NCI-H774 (cell line): ENCODE results near the gene PCMT1.
"Not testable (repeated sequence)": the region's sequence is repeated elsewhere in the genome, so short reads cannot be mapped to it uniquely, and the experiment has no call there.

Experiments used
- DNase-seq: peaks from one replicate; lab custom pipeline; 2025; lab: John Stamatoyannopoulos, UW

Gene PCMT1

DNA sequence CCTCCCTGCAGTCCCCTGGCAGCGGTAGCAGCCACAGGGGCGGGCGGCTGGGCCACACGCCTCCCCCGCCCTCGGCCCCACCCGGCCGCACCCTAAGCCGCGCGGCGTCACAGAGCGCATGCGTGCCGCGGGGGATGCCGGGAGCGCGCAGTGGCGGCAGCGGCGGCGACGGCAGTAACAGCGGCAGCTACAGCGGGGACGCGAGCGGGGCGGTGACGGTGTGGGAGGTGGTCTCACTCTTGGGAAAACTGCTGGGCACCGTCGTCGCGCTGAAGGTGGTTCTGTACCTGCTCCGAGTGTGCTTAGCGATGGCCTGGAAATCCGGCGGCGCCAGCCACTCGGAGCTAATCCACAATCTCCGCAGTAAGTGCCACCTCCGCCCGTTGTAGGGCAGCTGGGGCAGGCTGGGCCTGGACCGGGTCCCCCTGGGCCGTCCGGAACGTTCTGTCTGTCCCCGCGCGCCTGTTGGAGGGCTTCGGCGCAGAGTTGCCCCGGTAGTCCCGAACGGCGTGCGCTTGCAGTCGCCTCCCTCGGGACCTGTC, at the start of gene PCMT1:
Gene PCMT1, plus strand, starts transcription at position 148 of the 542 bp plus-strand sequence. Its CDS starts 161 bp downstream, at position 309.
- DNase-seq: peak; percentile 95

GRCh38 chr6:149701714-149702113, 47.8 kb upstream of the PCMT1 start:
- DNase-seq: no peak

DNA sequence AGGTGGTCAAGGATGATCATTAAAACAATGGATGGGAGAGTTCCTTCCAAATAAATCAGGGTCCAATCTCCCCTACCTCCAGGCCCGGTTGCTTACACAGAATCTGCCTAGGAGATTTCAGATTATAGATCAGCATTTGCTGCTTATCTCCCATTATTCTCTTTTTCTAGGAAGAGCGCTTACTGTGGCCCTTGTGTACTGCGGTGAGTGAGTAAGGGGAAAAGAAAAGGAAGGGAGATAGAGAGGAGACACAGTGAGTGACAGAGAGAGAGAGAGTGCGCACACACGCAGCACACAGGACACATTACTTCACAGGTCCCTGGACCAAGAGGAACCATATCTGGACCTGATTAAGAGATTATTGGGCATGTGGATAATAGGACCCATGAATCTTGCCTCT, 37.8 kb upstream of the PCMT1 start:
- DNase-seq: no peak

GRCh38 chr6:149714442-149714841, 35.1 kb upstream of the PCMT1 start:
- DNase-seq: no peak

DNA sequence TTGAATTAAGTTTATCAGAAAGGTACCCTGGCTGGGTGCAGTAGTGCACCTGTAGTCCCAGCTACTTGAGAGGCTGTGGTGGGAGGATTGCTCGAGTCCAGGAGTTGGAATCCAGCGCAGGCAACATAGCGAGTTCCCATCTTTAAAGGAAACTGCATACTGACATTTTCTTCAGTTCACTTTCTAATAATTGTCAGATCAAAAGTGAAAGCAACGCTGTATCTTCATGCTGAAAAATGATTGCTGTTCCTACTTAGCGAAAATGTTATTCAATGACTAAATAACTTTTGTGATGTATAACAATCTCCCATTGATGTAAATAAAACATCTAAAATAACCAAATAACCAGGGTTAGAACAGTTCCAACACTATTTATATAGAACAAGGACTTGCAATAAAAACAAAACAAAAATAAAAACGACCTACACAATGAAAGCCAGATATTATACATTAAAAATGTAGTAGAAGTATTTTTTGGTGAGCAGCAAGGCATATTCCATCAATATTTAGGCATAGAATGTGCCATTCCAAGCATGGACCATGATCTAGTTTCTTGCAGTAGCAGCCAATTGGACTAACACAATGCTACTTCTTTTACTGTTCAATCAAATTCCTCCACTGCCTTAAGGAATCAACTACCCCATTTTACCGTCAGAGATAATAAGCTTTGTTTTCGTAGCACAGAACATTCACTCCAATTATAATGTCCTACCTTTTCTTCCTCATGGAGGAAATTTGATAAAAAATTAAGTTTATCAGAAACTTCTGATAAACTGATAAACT, 33.2 kb upstream of the PCMT1 start:
- DNase-seq: no peak

GRCh38 chr6:149717255-149717587, 32.3 kb upstream of the PCMT1 start:
- no peak for DNase-seq

DNA sequence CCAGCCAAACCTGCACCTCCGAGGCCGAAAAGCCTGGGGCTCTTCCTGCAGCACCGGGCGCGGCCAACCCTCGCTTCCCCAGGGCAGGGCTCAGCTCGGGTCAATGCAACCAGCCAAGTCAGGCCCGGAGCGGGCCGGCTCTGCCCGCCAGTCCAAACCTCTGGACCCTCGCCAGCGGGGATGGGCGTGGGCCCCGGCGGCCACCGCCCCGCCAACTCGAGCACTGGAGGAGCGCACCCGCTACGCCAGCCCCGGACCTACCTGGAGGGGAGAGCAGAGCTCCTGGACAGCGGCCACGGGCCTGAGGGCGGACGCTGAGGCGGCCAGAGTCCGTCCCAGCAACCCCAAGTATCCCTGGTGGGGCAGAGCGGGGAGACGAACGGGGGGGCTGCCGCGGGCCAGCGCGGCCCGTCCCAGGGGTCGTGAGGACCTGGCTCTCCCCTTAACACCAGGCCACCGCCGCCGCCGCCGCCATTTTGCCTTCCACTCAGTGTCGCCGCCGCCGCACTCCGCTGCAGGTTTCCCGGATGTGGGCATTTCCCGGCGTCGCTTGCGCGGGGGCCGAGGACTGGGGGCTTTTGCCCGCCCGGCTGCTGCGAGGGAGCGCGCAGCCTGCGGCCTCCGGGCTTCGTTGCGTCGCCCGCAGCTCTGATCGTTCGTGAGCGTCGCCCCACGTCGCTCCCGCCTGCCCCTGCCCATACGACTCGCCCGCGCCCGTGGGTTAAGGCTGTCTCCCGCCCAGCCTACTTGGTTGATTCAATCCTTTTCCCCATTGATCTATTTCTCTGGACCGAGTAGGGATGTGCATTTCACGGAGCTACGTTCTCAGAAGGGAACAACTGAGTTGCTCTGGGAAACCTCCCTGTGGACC, 31.7 kb upstream of the PCMT1 start, which contains the start of gene LATS1:
Gene LATS1, minus strand, starts transcription at position 514 of the 871 bp plus-strand sequence. CDS start 15,975 bp downstream, outside the sequence.
- DNase-seq: peak; percentile 86

- DNase-seq: no peak
Measured at GRCh38 chr6:149719531-149719930, 30.0 kb upstream of the PCMT1 start.

- no peak for DNase-seq
Measured at GRCh38 chr6:149723262-149723661, 26.3 kb upstream of the PCMT1 start.

- peak; percentile 32 for DNase-seq
Measured at GRCh38 chr6:149723771-149724417, 25.6 kb upstream of the PCMT1 start.

DNA sequence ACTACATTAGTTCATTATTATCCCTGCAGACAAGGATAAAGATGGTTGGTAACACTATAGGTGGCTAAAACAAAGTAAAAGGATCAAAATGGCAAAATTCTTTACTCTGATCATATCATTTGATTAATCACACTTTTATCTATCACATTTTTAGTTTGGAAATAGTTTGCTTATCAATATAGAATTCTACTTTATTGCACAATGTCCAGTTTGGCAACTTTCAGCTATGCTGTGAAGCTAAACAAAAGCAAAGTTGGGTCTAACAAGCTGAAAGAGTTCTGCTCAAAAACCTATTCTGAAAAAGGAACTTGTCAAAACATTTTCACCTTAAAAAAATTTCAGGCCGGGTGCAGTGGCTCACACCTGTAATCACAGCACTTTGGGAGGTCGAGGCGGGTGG, 23.8 kb upstream of the PCMT1 start:
- no peak for DNase-seq

DNA sequence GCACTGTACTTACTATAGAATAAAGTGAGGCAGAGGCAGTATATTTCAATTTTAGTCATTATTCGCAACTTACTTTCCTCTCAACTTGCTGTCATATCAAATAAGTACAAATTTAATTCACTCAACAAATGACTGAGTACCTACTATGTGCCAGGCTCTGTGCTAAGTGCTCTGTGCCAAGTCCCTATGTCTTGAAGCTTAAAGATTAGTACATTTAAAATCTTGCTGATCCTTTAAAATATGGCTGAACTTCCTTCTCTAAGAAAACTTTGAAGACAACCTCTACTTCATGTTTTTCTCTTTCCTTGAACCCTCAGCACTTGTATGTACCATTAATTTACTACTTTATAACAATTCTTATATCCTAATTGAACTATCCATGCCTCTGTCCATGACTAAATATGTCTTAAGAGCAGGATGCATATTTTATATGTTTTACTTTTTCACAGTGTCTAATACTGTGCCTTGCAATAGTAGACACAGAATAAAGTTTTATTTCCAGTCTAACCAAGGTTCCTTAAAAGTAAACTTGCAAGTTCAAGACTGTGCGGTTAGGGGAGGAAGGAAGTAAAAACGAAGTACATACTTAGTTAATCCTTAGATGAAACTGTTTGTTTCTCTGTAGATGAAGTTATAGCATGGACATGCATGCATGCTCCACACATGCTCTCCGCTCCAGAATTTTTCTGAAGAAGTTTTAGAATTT, 21.6 kb upstream of the PCMT1 start:
- no peak for DNase-seq

DNA sequence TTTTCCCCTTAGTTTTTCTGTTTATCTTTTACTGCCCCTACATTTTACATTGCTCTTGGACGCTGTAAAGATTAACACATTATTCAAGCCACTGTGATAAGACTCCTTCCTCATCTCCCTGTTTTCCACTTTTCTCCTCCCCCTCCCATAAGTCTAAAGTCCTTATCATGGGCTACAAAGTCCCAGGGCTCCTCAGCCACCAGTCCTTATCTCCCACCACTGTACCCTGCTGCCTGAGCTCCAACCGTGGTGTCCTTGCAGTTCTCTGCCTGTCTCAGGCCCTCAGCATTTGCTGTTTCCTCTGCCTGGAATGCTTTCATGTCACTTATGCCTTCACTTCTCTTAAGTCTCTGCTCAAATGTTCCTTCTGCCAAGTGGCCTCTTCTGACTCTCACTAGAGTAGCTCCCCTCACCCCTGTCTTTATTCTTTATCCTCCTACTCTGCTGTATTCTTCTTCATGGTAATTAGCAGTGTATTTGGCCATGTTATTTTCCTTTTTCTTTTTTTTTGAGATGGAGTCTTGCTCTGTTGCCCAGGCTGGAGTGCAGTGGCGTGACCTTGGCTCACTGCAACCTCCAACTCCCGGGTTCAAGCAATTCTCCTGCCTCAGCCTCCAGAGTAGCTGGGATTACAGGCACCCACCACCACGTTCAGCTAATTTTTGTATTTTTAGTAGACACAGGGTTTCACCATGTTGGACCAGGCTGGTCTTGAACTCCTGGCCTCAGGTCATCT, 20.9 kb upstream of the PCMT1 start:
- DNase-seq: no peak

DNA sequence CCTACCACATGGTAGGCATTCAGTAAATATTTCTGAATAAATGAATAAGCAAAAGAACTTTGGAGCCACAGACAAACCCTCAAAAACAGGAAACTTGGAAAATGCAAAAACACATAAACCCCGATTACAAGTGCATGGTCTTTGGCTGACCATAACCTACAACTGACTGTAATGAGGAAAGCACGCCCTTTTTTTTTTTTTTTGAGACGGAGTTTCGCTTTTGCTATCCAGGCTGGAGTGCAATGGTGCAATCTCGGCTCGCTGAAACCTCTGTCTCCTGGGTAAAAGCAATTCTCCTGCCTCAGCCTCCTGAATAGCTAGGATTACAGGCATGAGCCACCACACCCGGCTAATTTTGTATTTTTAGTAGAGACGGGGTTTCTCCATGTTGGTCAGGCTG, 19.7 kb upstream of the PCMT1 start:
- DNase-seq: no peak

- DNase-seq: no peak
Measured at GRCh38 chr6:149733089-149733720, 16.3 kb upstream of the PCMT1 start.

GRCh38 chr6:149734915-149735314, 14.6 kb upstream of the PCMT1 start:
- DNase-seq: no peak

GRCh38 chr6:149745252-149745651, 4.3 kb upstream of the PCMT1 start:
- not testable (repeated sequence) for DNase-seq

DNA sequence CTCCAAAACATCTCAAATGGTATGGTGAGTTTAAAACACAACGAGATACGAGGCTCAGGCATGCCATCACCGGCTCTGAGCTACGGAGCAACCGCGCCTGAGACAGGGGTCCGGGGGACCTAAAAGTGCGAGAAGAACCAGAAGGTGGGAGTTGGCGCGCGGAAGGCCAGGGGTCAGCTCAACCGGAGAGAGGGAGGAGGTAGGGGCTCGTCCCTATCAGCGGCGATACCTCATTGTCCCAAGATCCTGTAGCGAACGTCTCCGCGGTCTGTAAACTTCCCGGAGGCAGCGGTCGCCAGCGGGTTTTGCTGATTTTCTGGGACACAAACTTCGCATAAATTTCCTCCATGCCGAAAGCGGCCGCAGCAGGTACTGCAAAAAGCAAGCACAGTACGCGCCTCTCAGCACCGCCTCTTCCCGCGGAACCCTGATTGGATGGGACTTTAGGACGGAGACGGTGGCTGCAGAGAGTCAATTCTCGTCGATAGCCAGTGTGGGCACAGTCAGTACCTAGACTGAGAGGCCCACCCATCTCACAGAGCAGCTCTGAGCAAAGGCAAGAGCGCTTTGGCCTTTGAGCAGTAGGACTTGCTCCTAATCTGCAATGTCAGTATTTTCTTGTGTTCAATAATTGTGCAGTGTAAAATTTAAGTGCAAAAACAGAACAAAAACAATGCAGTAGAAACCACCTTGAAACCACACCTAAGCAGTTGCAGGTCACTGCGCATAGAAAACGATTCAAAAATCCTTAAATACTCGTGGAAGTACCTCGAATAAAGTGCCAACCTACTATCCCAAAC, 3.2 kb upstream of the PCMT1 start, which contains the start of gene NUP43:
Gene NUP43, minus strand, starts transcription at position 383 of the 800 bp plus-strand sequence. Its CDS starts 34 bp downstream, at position 349.
- peak; percentile 94 for DNase-seq

DNA sequence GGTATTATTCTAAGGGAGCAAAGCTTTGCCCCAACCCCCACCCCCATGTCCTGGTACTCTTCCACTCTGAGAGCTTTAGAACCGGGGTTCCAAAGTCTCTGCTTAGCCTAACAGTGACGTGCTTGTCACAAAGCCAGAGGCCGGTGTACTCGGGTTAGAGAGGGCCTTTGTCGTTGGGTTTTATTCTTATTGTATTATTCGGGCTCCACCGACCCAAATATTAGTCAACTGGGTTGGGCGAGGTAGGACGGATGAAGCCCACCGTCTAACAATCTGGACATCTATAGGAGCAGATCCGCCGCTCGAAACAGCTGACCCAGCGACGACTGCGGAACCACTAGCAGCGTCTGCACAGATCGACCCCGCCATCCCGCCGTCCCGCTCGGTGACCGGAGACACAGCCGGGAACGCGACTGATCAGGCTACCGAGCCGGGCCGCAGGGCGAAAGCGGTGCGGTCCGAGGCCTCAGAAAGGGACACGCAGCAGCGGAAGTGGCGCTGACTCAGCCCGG, 403 bp upstream of the PCMT1 start:
- not testable (repeated sequence) for DNase-seq
